Measurements from ENCODE around the gene SLC7A9. TPM values are rescaled to one million over a fixed set of nuclear protein-coding genes. Genes with fewer than 3 reads are reported as not detected.

SLC7A9 gene
- total and polyA plus RNA-seq, 2 donors (not counting 3 experiments of a cell fraction or from before 2014, with no cell fraction given): 0.06 TPM; not detected in 1

GRCh38 chr19:32895384-32895783 is 25.8 kb upstream of the SLC7A9 start:
- no peaks in the 10 kb centered on the region for H3K9me3 ChIP-seq (replicated peaks; ENCODE audit: control insufficient read depth, insufficient read depth, low read length)
- intact Hi-C loops (cut with micrococcal nuclease): no loop called here
- H3K4me2 ChIP-seq (ENCODE audit: insufficient read depth, low read length): no peak overlapping the region
- H4K20me1 ChIP-seq (replicated peaks; ENCODE audit: control insufficient read depth, extremely low read depth, insufficient read depth, low read length): no peaks in the 10 kb centered on the region
- DNase-seq (ENCODE audit: low read depth, low spot score) (no peak), FAIRE-seq (no peak)
- H3K36me3 ChIP-seq (ENCODE audit: control insufficient read depth in 2 of 2, extremely low read depth in 1 of 2, insufficient read depth in 2 of 2, low read length in 2 of 2): no peaks in the 10 kb centered on the region
- ChIA-PET CTCF (no interaction called here), POLR2A (no interaction called here)
- H3K27me3 ChIP-seq (ENCODE audit: control insufficient read depth in 2 of 2, insufficient read depth in 2 of 2, low read length in 2 of 2): no peaks in the 10 kb centered on the region
- dilution Hi-C loops (cut with MboI; ENCODE audit: extremely low pct_ligation_motif_present, low sequenced_read_pairs): no loop called here
- H2AFZ ChIP-seq (ENCODE audit: low read depth, low read length): no peak overlapping the region
- no peak overlapping the region for H3K27ac ChIP-seq (ENCODE audit: insufficient read depth, low read depth, low read length)
- H3K79me2 ChIP-seq (ENCODE audit: control insufficient read depth, insufficient read depth, low read length): no peaks in the 10 kb centered on the region
- no peak overlapping the region for H3K9ac ChIP-seq (replicated peaks; ENCODE audit: extremely low read depth, insufficient read depth, low read length)
- no peak for TF ChIP-seq JUN (IDR thresholded peaks at IDR 0.05; ENCODE audit: borderline replicate concordance, insufficient read depth, insufficient read length, low read depth)
- no peak for TF ChIP-seq GATA2 (IDR thresholded peaks at IDR 0.05; ENCODE audit: insufficient read depth, insufficient read length, low read depth, low read length)
- no peak for TF ChIP-seq MYC (IDR thresholded peaks at IDR 0.05; ENCODE audit: low read depth, low read length)
- TF ChIP-seq, protein P1, sequence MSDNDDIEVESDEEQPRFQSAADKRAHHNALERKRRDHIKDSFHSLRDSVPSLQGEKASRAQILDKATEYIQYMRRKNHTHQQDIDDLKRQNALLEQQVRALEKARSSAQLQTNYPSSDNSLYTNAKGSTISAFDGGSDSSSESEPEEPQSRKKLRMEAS (IDR thresholded peaks at IDR 0.05; ENCODE audit: insufficient read depth, insufficient read length): no peak
- TF ChIP-seq EZH2 (IDR thresholded peaks at IDR 0.05; ENCODE audit: borderline replicate concordance, low read depth, low read length, severe bottlenecking): no peak
- TF ChIP-seq POLR2AphosphoS5 (IDR thresholded peaks at IDR 0.05; ENCODE audit: insufficient read depth, low read depth, low read length): no peak
- TF ChIP-seq CTCF (IDR thresholded peaks at IDR 0.05; ENCODE audit: extremely low read depth in 1 of 2, insufficient read depth in 1 of 2, low read depth in 1 of 2, low read length in 2 of 2): no peak
- TF ChIP-seq FOS (IDR thresholded peaks at IDR 0.05; ENCODE audit: borderline replicate concordance, insufficient read depth, low read length): no peak
- no peak for TF ChIP-seq POLR2A (IDR thresholded peaks at IDR 0.05; ENCODE audit: low read depth, low read length)
- H3K9me1 ChIP-seq (replicated peaks; ENCODE audit: control insufficient read depth, extremely low read depth, insufficient read depth, low read length): no peaks in the 10 kb centered on the region
- no peaks in the 10 kb centered on the region for H3K4me1 ChIP-seq (ENCODE audit: control insufficient read depth, extremely low read depth, insufficient read depth, low read length)
- no TSS peak for BruUV-seq (replicated peaks)
- no peak overlapping the region for H3K4me3 ChIP-seq (replicated peaks in 1 of 3; ENCODE audit: insufficient read depth in 1 of 3, low read depth in 1 of 3, low read length in 3 of 3)
